Measurements from ENCODE around the gene ETNPPL. TPM values are rescaled to one million over a fixed set of nuclear protein-coding genes. Genes with fewer than 3 reads are reported as not detected.
"Not testable (repeated sequence)": the region's sequence is repeated elsewhere in the genome, so short reads cannot be mapped to it uniquely, and the experiment has no call there.

The ETNPPL gene
- total and polyA plus RNA-seq, 5 donors = 2.9 to 9.7 (median 7.0) TPM

DNA sequence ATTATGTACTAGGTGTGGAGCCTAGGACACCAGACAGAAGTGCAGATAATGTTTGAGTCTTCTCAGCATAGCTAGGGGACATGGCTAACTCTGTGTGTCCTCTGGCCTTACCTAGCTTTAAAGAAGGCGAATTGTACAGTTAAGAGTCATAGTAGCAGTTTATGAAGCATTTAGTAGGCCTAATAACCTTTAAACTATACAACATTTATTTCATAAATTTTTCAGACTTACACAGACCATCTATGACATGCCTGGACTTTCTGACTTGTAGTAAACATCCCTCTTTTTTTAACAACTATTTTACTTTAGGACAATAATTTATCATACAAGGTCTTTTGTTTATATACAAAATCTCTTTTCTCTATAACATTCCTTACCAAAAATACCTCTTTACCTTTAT is 37.4 kb downstream of the ETNPPL start:
- Histone ChIP-seq H3K4me3 (ENCODE audit: low read length) (no peak overlapping the region), H3K4me1 (ENCODE audit: control insufficient read depth, insufficient read depth, low read length) (no peaks in the 10 kb centered on the region), H3K9me3 (ENCODE audit: control insufficient read depth, low read length) (no peaks in the 10 kb centered on the region), H3K27ac (ENCODE audit: low read length) (no peak overlapping the region), H3K27me3 (ENCODE audit: control insufficient read depth, insufficient read depth) (no peaks in the 10 kb centered on the region)
- 30% methylated on average over 1 of the region's 1 CpG for WGBS
- no peak for ATAC-seq
- DNase-seq = no peak
- intact Hi-C loops (cut with DNase I) = no loop called here

DNA sequence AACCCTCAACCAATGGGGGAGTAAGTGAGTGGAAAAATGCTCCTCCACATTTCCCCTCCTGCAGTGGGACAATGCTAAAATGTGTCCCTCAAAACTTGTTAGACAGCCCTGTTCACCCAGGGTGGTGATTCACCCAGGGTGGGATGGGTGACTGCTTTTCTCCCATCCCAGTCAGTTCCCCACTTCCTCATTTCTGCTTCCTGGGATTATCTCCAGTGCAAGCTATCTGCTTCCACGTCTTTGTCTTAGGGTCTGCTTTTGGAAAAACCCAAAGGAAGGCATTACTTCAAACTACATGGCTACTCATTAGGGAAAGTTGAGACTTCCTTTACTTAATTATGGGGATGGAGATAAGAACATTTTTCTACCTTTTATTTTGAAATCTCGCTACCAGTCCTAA is 45.5 kb downstream of the ETNPPL start:
- WGBS = 53% methylated on average over 2 of the region's 2 CpGs
- Histone ChIP-seq H3K4me3 (ENCODE audit: low read length) (no peak overlapping the region), H3K27ac (ENCODE audit: low read length) (no peak overlapping the region), H3K4me1 (ENCODE audit: control insufficient read depth, insufficient read depth, low read length) (no peaks in the 10 kb centered on the region), H3K27me3 (ENCODE audit: control insufficient read depth, insufficient read depth) (no peaks in the 10 kb centered on the region), H3K9me3 (ENCODE audit: control insufficient read depth, low read length) (no peaks in the 10 kb centered on the region)
- DNase-seq = no peak
- ATAC-seq = no peak
- intact Hi-C loops (cut with DNase I) = no loop called here

DNA sequence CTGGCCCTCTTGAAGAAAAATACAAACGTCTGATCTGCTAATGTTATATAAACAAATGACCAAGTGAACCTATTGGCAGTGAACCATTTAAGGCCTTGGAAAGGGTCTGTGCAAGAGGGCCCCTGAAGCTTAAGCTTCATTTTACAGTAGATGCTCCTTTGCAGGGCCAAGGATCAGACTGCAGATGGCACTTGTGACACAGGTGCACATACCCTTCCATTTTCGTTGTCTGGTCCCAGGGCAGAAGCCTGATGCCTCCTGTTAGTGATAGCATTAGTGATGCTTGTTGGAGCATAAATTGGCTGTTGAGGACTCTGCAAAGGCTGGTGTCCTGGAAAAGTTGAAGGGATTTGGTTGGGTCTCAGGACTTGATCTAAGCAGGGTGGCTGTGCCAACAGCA is 46.5 kb downstream of the ETNPPL start:
- ATAC-seq = no peak
- Histone ChIP-seq H3K27me3 (ENCODE audit: control insufficient read depth, insufficient read depth) (no peaks in the 10 kb centered on the region), H3K4me3 (ENCODE audit: low read length) (no peak overlapping the region), H3K9me3 (ENCODE audit: control insufficient read depth, low read length) (no peaks in the 10 kb centered on the region), H3K27ac (ENCODE audit: low read length) (no peak overlapping the region), H3K4me1 (ENCODE audit: control insufficient read depth, insufficient read depth, low read length) (no peaks in the 10 kb centered on the region)
- DNase-seq = no peak
- 64% methylated on average over 2 of the region's 2 CpGs for WGBS
- intact Hi-C loops (cut with DNase I) = no loop called here

DNA sequence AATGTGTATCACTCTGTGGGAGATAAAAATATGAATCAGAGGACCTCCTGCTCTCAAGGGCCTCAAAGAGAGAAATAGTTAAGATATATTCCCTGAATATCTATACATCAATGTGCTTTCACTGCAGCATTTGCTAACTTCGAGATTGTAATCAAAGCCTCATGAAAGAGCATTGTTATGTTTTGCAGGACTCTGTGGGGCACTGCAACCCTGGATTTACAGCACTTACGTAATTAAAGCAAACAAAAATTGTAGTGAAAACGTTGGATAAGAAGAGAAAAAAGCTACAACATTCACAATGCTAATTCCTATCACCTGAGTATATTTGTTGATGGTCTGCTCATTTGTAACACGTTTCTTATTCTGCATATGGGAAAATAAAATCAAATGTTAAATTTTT is 48.0 kb downstream of the ETNPPL start:
- H3K4me3 ChIP-seq (ENCODE audit: low read length) = no peak overlapping the region
- intact Hi-C loops (cut with DNase I) = no loop called here
- ATAC-seq = no peak
- H3K9me3 ChIP-seq (ENCODE audit: control insufficient read depth, low read length) = no peaks in the 10 kb centered on the region
- no peaks in the 10 kb centered on the region for H3K27me3 ChIP-seq (ENCODE audit: control insufficient read depth, insufficient read depth)
- WGBS = 50% methylated on average over 4 of the region's 4 CpGs
- H3K4me1 ChIP-seq (ENCODE audit: control insufficient read depth, insufficient read depth, low read length) = no peaks in the 10 kb centered on the region
- DNase-seq = no peak
- H3K27ac ChIP-seq (ENCODE audit: low read length) = no peak overlapping the region

DNA sequence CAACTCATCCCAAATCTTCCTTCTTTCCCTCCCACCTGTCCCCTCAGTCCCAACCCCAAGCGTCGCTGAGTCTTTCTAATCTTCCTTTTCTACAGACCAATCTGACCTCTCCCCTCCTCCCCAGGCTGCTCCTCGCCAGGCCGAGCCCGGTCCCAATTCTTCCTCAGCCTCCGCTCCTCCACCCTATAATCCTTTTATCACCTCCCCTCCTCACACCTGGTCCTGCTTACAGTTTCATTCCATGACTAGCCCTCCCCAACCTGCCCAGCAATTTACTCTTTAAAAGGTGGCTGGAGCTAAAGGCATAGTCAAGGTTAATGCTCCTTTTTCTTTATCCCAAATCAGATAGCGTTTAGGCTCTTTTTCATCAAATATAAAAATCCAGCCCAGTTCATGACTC is 52.3 kb downstream of the ETNPPL start:
- intact Hi-C loops (cut with DNase I); H3K27me3 ChIP-seq (ENCODE audit: control insufficient read depth, insufficient read depth); DNase-seq; H3K4me1 ChIP-seq (ENCODE audit: control insufficient read depth, insufficient read depth, low read length); ATAC-seq; H3K27ac ChIP-seq (ENCODE audit: low read length); H3K9me3 ChIP-seq (ENCODE audit: control insufficient read depth, low read length); H3K4me3 ChIP-seq (ENCODE audit: low read length): not testable (repeated sequence)
- WGBS = 47% methylated on average over 7 of the region's 7 CpGs

DNA sequence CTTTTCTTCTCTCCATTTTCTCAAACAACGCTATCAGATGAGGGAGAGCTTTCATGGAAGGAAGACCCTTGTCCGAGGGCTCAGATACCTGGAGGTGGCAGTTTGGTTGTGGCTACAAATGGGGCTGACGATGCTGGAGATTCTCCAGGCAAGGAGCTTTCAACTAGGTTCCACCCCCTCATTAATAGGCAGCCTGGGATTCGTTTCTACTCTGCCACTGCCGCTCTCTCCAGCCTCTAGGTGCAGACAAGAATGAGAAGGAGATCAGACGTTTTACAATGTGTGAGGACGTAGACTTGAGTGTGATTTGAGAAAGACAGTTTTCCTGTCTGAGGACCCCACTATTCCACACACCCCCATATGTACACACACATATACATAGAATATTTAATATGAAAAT is 53.1 kb downstream of the ETNPPL start:
- Histone ChIP-seq H3K27ac (ENCODE audit: low read length) (no peak overlapping the region), H3K4me3 (ENCODE audit: low read length) (no peak overlapping the region), H3K27me3 (ENCODE audit: control insufficient read depth, insufficient read depth) (no peaks in the 10 kb centered on the region), H3K9me3 (ENCODE audit: control insufficient read depth, low read length) (no peaks in the 10 kb centered on the region), H3K4me1 (ENCODE audit: control insufficient read depth, insufficient read depth, low read length) (no peaks in the 10 kb centered on the region)
- ATAC-seq (no peak), DNase-seq (no peak)
- WGBS = 56% methylated on average over 7 of the region's 7 CpGs
- intact Hi-C loops (cut with DNase I) = no loop called here

DNA sequence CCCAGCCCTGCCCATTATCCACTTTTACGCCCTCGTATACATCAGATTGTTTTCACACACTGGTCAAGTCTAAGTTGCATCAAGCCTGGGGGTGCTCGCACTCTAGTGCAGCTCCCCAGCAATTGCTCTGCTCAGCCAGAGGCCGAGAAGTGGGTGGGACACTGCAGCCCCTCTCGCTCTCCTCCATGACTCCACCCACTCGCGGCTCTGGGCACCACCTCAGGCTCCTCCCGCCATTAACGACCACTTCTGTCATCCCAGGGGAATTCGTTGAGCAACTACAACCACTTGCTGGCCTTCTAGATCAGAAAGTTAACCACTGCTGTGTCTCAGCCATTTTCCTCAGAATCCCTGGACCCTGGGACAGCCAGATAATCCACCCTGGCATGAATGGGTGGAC is 53.6 kb downstream of the ETNPPL start:
- DNase-seq = no peak
- H3K4me3 ChIP-seq (ENCODE audit: low read length) = no peak overlapping the region
- H3K27me3 ChIP-seq (ENCODE audit: control insufficient read depth, insufficient read depth) = no peaks in the 10 kb centered on the region
- intact Hi-C loops (cut with DNase I) = no loop called here
- 82% methylated on average over 10 of the region's 10 CpGs for WGBS
- no peaks in the 10 kb centered on the region for H3K9me3 ChIP-seq (ENCODE audit: control insufficient read depth, low read length)
- ATAC-seq = no peak
- H3K27ac ChIP-seq (ENCODE audit: low read length) = no peak overlapping the region
- H3K4me1 ChIP-seq (ENCODE audit: control insufficient read depth, insufficient read depth, low read length) = no peaks in the 10 kb centered on the region

DNA sequence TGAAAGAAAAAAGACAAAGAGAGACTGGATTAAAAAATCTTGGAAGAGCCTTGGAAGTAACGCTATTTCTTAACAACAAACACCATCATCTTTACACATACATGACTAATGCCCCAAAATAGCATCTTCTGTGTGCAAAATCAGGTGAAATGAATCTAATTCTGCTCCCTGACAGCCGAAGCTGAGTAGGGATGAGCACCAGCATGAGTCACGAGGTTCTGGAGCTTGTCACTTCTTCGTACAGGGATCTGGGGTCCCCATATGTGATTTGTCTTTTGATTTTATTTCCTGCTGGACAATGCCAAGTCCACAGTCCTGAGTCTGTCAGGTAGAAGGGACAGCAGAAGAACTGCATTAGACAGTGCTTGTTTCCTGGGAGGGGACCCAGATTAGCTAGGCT is 56.6 kb downstream of the ETNPPL start:
- H3K4me1 ChIP-seq (ENCODE audit: control insufficient read depth, insufficient read depth, low read length) = no peaks in the 10 kb centered on the region
- intact Hi-C loops (cut with DNase I) = no loop called here
- H3K27ac ChIP-seq (ENCODE audit: low read length) = no peak overlapping the region
- 72% methylated on average over 4 of the region's 4 CpGs for WGBS
- no peaks in the 10 kb centered on the region for H3K27me3 ChIP-seq (ENCODE audit: control insufficient read depth, insufficient read depth)
- no peak overlapping the region for H3K4me3 ChIP-seq (ENCODE audit: low read length)
- H3K9me3 ChIP-seq (ENCODE audit: control insufficient read depth, low read length) = no peaks in the 10 kb centered on the region
- ATAC-seq = no peak
- no peak for DNase-seq

DNA sequence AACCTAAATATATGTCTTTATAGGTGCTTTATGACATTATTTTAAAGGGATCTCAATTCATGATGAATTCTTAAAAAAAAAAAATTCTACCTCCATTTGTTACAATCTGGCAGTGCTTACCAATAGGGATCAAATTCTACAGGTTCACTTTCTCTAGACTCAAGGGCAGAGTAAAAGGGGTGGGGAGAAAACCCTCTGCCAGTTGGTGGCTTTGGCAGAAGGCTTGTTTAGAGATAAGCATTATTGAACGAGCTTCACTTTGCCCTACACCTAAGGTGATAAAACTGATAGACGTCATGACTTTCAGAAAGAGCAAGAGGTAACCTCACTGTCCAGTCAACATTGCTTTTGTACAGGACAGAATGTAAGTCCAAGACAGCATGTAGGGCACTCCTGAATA is 58.9 kb downstream of the ETNPPL start:
- no peak overlapping the region for H3K27ac ChIP-seq (ENCODE audit: low read length)
- no peaks in the 10 kb centered on the region for H3K9me3 ChIP-seq (ENCODE audit: control insufficient read depth, low read length)
- no peak for DNase-seq
- 37% methylated on average over 2 of the region's 2 CpGs for WGBS
- H3K4me1 ChIP-seq (ENCODE audit: control insufficient read depth, insufficient read depth, low read length) = no peaks in the 10 kb centered on the region
- intact Hi-C loops (cut with DNase I) = no loop called here
- no peak overlapping the region for H3K4me3 ChIP-seq (ENCODE audit: low read length)
- ATAC-seq = no peak
- no peaks in the 10 kb centered on the region for H3K27me3 ChIP-seq (ENCODE audit: control insufficient read depth, insufficient read depth)

DNA sequence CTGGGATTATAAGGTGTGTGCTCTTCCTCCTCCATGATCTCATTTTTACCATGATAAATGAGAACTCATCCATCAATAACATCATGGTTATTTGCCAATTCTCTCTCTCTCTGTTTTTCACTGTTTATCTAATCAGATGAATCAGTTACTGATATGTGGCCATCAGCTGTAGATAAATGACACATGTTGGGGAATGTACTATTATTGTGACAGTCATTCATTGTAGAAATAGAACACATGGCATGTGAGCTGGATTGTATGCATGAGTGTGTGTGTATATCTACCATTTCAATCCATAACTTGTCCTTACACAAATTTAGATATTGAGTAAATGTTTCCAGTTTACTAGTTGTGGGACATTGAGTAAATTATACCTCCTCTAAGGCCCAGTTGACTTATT is 59.5 kb downstream of the ETNPPL start:
- Histone ChIP-seq H3K4me3 (ENCODE audit: low read length) (no peak overlapping the region), H3K27me3 (ENCODE audit: control insufficient read depth, insufficient read depth) (no peaks in the 10 kb centered on the region), H3K27ac (ENCODE audit: low read length) (no peak overlapping the region), H3K9me3 (ENCODE audit: control insufficient read depth, low read length) (no peaks in the 10 kb centered on the region), H3K4me1 (ENCODE audit: control insufficient read depth, insufficient read depth, low read length) (no peaks in the 10 kb centered on the region)
- DNase-seq = no peak
- intact Hi-C loops (cut with DNase I) = no loop called here
- no peak for ATAC-seq

DNA sequence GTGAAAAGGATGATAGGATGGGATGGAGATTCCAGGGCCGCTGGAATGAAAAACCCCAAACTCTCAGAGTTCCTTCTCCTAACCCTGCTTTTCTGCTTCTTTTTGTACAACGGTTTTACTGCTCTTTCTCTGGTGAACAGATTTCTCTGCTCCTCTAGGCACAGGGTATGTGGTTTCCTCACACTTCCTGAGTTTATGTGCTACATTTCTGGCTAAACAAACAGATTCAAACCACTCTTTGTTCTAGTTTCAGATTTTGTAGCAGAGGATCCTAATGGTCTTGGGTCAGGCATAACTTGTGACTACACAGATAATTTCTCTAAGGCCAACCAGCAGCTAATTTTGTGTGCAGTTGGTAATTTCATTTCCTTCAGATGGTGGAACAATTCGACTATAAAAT is 59.9 kb downstream of the ETNPPL start:
- 63% methylated on average over 3 of the region's 3 CpGs for WGBS
- Histone ChIP-seq H3K27me3 (ENCODE audit: control insufficient read depth, insufficient read depth) (no peaks in the 10 kb centered on the region), H3K4me3 (ENCODE audit: low read length) (no peak overlapping the region), H3K27ac (ENCODE audit: low read length) (no peak overlapping the region), H3K4me1 (ENCODE audit: control insufficient read depth, insufficient read depth, low read length) (no peaks in the 10 kb centered on the region), H3K9me3 (ENCODE audit: control insufficient read depth, low read length) (no peaks in the 10 kb centered on the region)
- intact Hi-C loops (cut with DNase I) = no loop called here
- ATAC-seq = no peak
- DNase-seq = no peak

DNA sequence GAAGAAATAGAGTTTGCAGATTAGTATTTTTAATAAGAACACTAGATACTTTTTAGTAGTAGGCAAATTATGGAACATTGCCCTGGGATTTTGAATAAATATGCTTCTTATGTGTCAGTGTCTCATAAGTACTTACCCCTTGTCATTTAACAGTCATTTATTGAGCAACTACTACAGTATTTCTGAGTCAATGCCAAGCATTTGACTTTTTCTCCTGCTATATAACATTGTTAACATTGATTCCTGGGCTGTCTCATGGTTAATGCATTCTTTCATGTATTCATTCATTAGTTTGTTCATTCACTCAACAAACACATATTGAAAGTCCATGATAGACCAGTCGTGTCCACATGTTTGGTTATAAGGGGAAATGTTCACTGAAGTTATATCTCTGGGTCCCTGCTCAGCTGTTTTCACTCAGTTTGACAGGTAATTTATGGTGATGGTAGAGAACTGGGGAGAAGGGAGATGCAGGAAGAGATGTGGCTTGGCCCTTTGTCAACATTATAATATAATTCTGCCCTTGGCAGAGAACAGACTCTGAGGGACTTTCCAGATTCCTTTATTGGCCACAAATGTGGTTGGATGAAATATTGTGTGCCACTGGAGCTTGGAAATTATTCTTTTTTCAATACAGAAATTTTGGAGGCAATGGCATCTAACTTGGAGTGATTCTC is 62.6 kb downstream of the ETNPPL start:
- no peak for DNase-seq
- Histone ChIP-seq H3K27ac (ENCODE audit: low read length) (no peak overlapping the region), H3K27me3 (ENCODE audit: control insufficient read depth, insufficient read depth) (no peaks in the 10 kb centered on the region), H3K9me3 (ENCODE audit: control insufficient read depth, low read length) (no peaks in the 10 kb centered on the region), H3K4me1 (ENCODE audit: control insufficient read depth, insufficient read depth, low read length) (no peaks in the 10 kb centered on the region), H3K4me3 (ENCODE audit: low read length) (no peak overlapping the region)
- 50% methylated on average over 1 of the region's 1 CpG for WGBS
- intact Hi-C loops (cut with DNase I) = no loop called here
- no peak for ATAC-seq

Measured in right cardiac atrium (tissue), 5 donors.